HFFc6 (cell line): ENCODE measurements around the gene RALA. TPM values are rescaled to one million over a fixed set of nuclear protein-coding genes. Genes with fewer than 3 reads are reported as not detected.

Experiments
- DNase-seq: peaks from one replicate; pipeline ENCODE4 v3.0.0-alpha.2; 2018
- H3K27ac Mint-ChIP-seq: 2 replicates; pipeline ENCODE4 v1.8.0; 2020; ENCODE audit warnings: mild to moderate bottlenecking, mixed read lengths
- H3K27me3 Mint-ChIP-seq: 2 replicates; pipeline ENCODE4 v1.8.0; 2021; ENCODE audit warnings: mild to moderate bottlenecking, moderate library complexity, mixed read lengths; ENCODE audit not compliant: insufficient read depth
- H3K36me3 Mint-ChIP-seq: 2 replicates; pipeline ENCODE4 v1.8.0; 2021; ENCODE audit warnings: low read depth, mixed read lengths
- H3K4me1 Mint-ChIP-seq: 2 replicates; pipeline ENCODE4 v1.8.0; 2020; ENCODE audit warnings: low read depth, mixed read lengths
- H3K4me3 Mint-ChIP-seq: 2 replicates; pipeline ENCODE4 v1.8.0; 2020; ENCODE audit warnings: mild to moderate bottlenecking, moderate library complexity, mixed read lengths
- H3K9me3 Mint-ChIP-seq: 2 replicates; pipeline ENCODE4 v1.8.0; 2020; ENCODE audit warnings: mild to moderate bottlenecking, mixed read lengths
- CTCF ChIP-seq: fragments of 200-600 bp; sonication (generic); IDR thresholded peaks from 2 replicates; pipeline ENCODE4 v1.5.0; 2021; ENCODE audit warnings: antibody characterized with exemption, mild to moderate bottlenecking
- total RNA-seq, 6 experiments: library from RNA; stranded (reverse); fragmentation: NEBNext Ultra II Directional; extraction: Animal tissue kit (Norgen Biotek cat#: 25700); gene quantifications; 2 replicates in 1 of 6; 3 replicates in 5 of 6; pipeline ENCODE4 v1.2.3, GENCODE V29; 2021

The RALA gene
- total RNA-seq, 6 experiments from 2014 or later: 43.3 to 53.9 (median 45.7) TPM

- H3K27me3 Mint-ChIP-seq: no peaks in the 10 kb centered on the region
- H3K27ac Mint-ChIP-seq: no peak overlapping the region
- no peak for DNase-seq
- H3K4me1 Mint-ChIP-seq: peaks cover 74% of the 10 kb centered on the region
- no peak for TF ChIP-seq CTCF
- no peaks in the 10 kb centered on the region for H3K9me3 Mint-ChIP-seq
- no peak overlapping the region for H3K4me3 Mint-ChIP-seq
- peaks cover 6% of the 10 kb centered on the region; the same call in 1 of the 2 replicates for H3K36me3 Mint-ChIP-seq
Observed at GRCh38 chr7:39618868-39619267, 4.5 kb upstream of the RALA start.

- Mint-ChIP-seq H3K27me3 (no peaks in the 10 kb centered on the region), H3K4me1 (peaks cover 68% of the 10 kb centered on the region), H3K9me3 (no peaks in the 10 kb centered on the region), H3K4me3 (peak overlapping the region; percentile 60), H3K36me3 (peaks cover 11% of the 10 kb centered on the region; the same call in 1 of the 2 replicates), H3K27ac (peak overlapping the region; percentile 84)
- no peak for DNase-seq
- TF ChIP-seq CTCF: no peak
Observed at GRCh38 chr7:39620486-39620885, 2.9 kb upstream of the RALA start.

- peak overlapping the region; percentile 84 for H3K27ac Mint-ChIP-seq
- peak; percentile 95 for DNase-seq
Observed at GRCh38 chr7:39621261-39621660, 2.1 kb upstream of the RALA start.

GRCh38 chr7:39621784-39622411 is 1.5 kb upstream of the RALA start:
- no peak; the same call in 1 of the 2 replicates for TF ChIP-seq CTCF
- H3K36me3 Mint-ChIP-seq: peaks cover 16% of the 10 kb centered on the region; the same call in 1 of the 2 replicates
- DNase-seq: peak; percentile 35
- H3K9me3 Mint-ChIP-seq: no peaks in the 10 kb centered on the region
- peaks cover 68% of the 10 kb centered on the region for H3K4me1 Mint-ChIP-seq
- H3K4me3 Mint-ChIP-seq: peak overlapping the region; percentile 95
- H3K27me3 Mint-ChIP-seq: no peaks in the 10 kb centered on the region
- peak overlapping the region; percentile 87 for H3K27ac Mint-ChIP-seq

More at GRCh38 chr7:39621261-39621660, 2.1 kb upstream of the RALA start:
- TF ChIP-seq CTCF: no peak
- no peaks in the 10 kb centered on the region for H3K9me3 Mint-ChIP-seq
- peaks cover 68% of the 10 kb centered on the region for H3K4me1 Mint-ChIP-seq
- H3K36me3 Mint-ChIP-seq: peaks cover 11% of the 10 kb centered on the region; the same call in 1 of the 2 replicates
- H3K27me3 Mint-ChIP-seq: no peaks in the 10 kb centered on the region
- H3K4me3 Mint-ChIP-seq: peak overlapping the region; percentile 60

GRCh38 chr7:39622609-39623008 is 763 bp upstream of the RALA start:
- Mint-ChIP-seq H3K4me1 (peaks cover 68% of the 10 kb centered on the region), H3K9me3 (no peaks in the 10 kb centered on the region), H3K4me3 (peak overlapping the region; percentile 95), H3K27ac (peak overlapping the region; percentile 87), H3K36me3 (peaks cover 16% of the 10 kb centered on the region; the same call in 1 of the 2 replicates), H3K27me3 (no peaks in the 10 kb centered on the region)
- no peak for DNase-seq
- no peak for TF ChIP-seq CTCF
